Activated naive CD4-positive, alpha-beta T cell treated with anti-CD3 and anti-CD28 coated beads for 36 hours (primary cell): ENCODE results near the gene PDSS2. TPM values are rescaled to one million over a fixed set of nuclear protein-coding genes. Genes with fewer than 3 reads are reported as not detected.
"Not testable (repeated sequence)": the region's sequence is repeated elsewhere in the genome, so short reads cannot be mapped to it uniquely, and the experiment has no call there.

Experiments
- CTCF ChIA-PET: fragments of 350-600 bp; sonication (Branson Sonifier 250); formaldehyde crosslinking; loops from one replicate; lab custom pipeline; 2021; ENCODE audit warnings: antibody characterized with exemption; lab: Charles Lee
- DNase-seq: peaks from one replicate; pipeline ENCODE4 v3.0.0-alpha.2; 2020
- H3K27ac Mint-ChIP-seq: one replicate; pipeline ENCODE4 v1.8.0; 2021; ENCODE audit warnings: mild to moderate bottlenecking, mixed read lengths
- H3K27me3 Mint-ChIP-seq: one replicate; pipeline ENCODE4 v1.8.0; 2021; ENCODE audit warnings: low read depth, mixed read lengths
- H3K36me3 Mint-ChIP-seq: one replicate; pipeline ENCODE4 v1.8.0; 2021; ENCODE audit warnings: low read depth, mixed read lengths
- H3K4me1 Mint-ChIP-seq: one replicate; pipeline ENCODE4 v1.8.0; 2021; ENCODE audit warnings: low read depth, mixed read lengths
- H3K4me3 Mint-ChIP-seq: one replicate; pipeline ENCODE4 v1.8.0; 2021; ENCODE audit warnings: mild to moderate bottlenecking, moderate library complexity, mixed read lengths
- H3K9me3 Mint-ChIP-seq: one replicate; pipeline ENCODE4 v1.8.0; 2021; ENCODE audit warnings: mixed read lengths
- intact Hi-C: fragments of 100-400 bp; cut with micrococcal nuclease; formaldehyde crosslinking; loops from one replicate; pipeline ENCODE4 v1.15.1; 2023
- total RNA-seq, 2 experiments: library from RNA; stranded (reverse); gene quantifications; one replicate each; pipeline ENCODE4 v1.2.3, GENCODE V29; 2021

PDSS2 gene
- total RNA-seq, 2 experiments from 2014 or later, result 10.5 to 11.3 TPM

DNA sequence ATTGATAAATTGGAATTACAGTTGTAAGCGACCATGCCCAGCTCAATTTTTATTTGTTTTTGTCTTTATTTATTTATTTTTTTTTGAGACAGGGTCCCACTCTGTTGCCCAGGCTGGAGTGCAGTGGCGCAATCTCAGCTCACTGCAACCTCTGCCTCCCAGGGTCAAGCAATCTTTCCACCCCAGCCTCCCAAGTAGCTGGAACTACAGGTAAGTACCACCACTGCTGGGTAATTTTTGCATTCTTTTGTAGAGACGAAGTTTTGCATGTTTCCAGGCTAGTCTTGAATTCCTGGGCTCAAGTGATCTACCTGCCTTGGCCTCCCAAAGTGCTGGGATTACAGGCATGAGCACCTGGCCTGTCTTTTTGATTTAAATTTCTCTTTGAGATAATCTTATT is 323.0 kb downstream of the PDSS2 start:
- CTCF ChIA-PET, H3K9me3 Mint-ChIP-seq, H3K4me1 Mint-ChIP-seq, H3K36me3 Mint-ChIP-seq, H3K27ac Mint-ChIP-seq, H3K4me3 Mint-ChIP-seq, DNase-seq, H3K27me3 Mint-ChIP-seq, intact Hi-C loops: not testable (repeated sequence)

DNA sequence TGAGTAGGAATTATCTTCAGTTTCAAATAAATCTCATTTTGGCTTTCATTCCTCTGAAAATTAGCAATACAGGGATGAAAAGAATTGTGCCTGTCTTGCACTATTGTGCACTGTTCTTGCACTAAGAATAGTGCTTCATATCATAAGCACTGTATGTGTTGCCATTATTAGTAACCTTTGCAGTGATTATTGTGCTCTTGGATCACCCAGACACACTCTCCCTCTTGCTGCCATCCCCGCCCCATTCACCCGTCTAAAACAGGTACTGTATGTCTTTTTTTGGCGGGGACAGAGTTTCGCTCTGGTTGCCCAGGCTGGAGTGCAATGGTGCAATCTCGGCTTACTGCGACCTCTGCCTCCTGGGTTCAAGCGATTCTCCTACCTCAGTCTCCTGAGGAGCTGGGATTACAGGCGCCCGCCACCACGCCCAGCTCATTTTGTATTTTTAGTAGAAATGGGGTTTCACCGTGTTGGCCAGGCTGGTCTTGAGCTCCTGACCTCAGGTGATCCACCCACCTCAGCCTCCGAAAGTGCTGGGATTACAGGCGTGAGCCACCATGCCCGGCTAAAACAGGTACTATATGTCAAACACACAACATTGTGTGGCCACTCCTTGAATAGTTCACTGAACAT is 324.2 kb downstream of the PDSS2 start:
- H3K27ac Mint-ChIP-seq, DNase-seq, H3K4me3 Mint-ChIP-seq, H3K9me3 Mint-ChIP-seq, H3K4me1 Mint-ChIP-seq, H3K27me3 Mint-ChIP-seq, H3K36me3 Mint-ChIP-seq, intact Hi-C loops: not testable (repeated sequence)
- CTCF ChIA-PET, result interaction anchor here (0.7 kb wide), 1 partner anchor 716 kb away, joined by 3 read pairs; no protein-coding TSS in a partner anchor

GRCh38 chr6:107132330-107132954 is 326.9 kb downstream of the PDSS2 start:
- H3K4me3 Mint-ChIP-seq, result no peak overlapping the region
- H3K27me3 Mint-ChIP-seq, result no peaks in the 10 kb centered on the region
- H3K9me3 Mint-ChIP-seq, result no peaks in the 10 kb centered on the region
- H3K36me3 Mint-ChIP-seq, result no peaks in the 10 kb centered on the region
- H3K4me1 Mint-ChIP-seq, result no peaks in the 10 kb centered on the region
- intact Hi-C loops, result loop anchor here (1.0 kb wide), 1 partner anchor 543 kb away; no protein-coding TSS in a partner anchor
- CTCF ChIA-PET, result interaction anchor here (0.5 to 1.3 kb wide), 5 partner anchors 400 to 970 kb away, joined by 3 to 4 read pairs (median 3); no protein-coding TSS in a partner anchor
- DNase-seq, result peak; percentile 47
- H3K27ac Mint-ChIP-seq, result no peak overlapping the region

DNA sequence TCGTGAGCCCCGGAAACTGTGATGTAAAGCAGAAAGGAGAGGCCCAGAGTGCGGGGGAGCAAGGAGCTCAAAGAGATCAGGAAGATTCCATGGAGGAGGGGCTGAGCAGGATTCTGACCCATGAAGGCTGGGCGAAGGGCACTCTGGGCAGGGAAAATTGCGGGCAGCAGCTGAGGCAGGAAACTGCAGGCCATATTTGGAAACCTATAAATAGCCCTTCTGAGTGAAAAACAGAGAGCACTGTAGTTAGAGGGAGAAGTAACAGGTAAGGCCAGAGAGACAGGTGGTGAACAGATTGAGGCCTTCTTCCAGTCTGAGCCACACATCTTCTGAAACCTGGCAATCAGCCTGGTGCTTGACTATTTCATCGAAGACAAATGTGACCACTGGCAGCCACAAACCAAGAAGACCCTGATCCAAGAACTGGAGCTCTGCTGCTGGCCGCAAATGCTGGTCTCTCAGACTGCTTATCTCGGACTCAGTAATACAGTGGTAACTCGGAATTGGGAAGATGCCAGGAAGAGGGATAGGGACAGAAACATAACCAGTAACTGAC is 329.9 kb downstream of the PDSS2 start:
- Mint-ChIP-seq H3K9me3 (no peaks in the 10 kb centered on the region), H3K36me3 (no peaks in the 10 kb centered on the region), H3K4me3 (no peak overlapping the region), H3K27ac (no peak overlapping the region), H3K27me3 (no peaks in the 10 kb centered on the region), H3K4me1 (no peaks in the 10 kb centered on the region)
- intact Hi-C loops, result loop anchor here (5.0 kb wide), 1 partner anchor 528 kb away; no protein-coding TSS in a partner anchor
- CTCF ChIA-PET, result interaction anchor here (0.6 kb wide), 1 partner anchor 738 kb away, joined by 3 read pairs; no protein-coding TSS in a partner anchor
- no peak for DNase-seq

DNA sequence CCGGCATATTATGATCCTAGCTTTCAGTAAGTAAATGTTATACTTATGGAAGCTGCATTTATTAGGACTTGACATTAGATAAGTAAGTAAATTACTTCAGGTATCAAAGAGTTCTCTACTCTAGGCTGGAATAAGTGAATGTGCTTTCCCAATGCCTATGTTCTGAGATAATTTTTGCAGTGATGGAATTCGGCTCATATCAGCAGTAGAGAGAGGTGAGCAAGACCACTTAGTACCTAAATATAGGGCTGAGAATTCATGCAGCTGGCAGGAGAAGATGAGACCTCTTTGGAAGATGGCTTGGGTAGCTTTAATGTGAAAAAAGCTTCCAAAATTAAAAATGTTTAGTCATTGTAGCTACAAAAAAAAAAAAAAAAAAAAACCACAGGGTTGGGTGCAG is 330.8 kb downstream of the PDSS2 start:
- no peaks in the 10 kb centered on the region for H3K36me3 Mint-ChIP-seq
- no peaks in the 10 kb centered on the region for H3K9me3 Mint-ChIP-seq
- no peak overlapping the region for H3K4me3 Mint-ChIP-seq
- DNase-seq, result no peak
- CTCF ChIA-PET, result interaction anchor here (0.6 kb wide), 1 partner anchor 739 kb away, joined by 3 read pairs; no protein-coding TSS in a partner anchor
- intact Hi-C loops, result loop anchor here (5.0 kb wide), 1 partner anchor 529 kb away; no protein-coding TSS in a partner anchor
- H3K4me1 Mint-ChIP-seq, result no peaks in the 10 kb centered on the region
- H3K27ac Mint-ChIP-seq, result no peak overlapping the region
- H3K27me3 Mint-ChIP-seq, result no peaks in the 10 kb centered on the region

GRCh38 chr6:107128175-107128574 is 331.2 kb downstream of the PDSS2 start:
- CTCF ChIA-PET, result no interaction called here
- no peaks in the 10 kb centered on the region for H3K27me3 Mint-ChIP-seq

GRCh38 chr6:107125771-107126170 is 333.6 kb downstream of the PDSS2 start:
- Mint-ChIP-seq H3K4me1 (no peaks in the 10 kb centered on the region), H3K36me3 (no peaks in the 10 kb centered on the region)
- intact Hi-C loops, result loop anchor here (5.0 kb wide), 1 partner anchor 532 kb away; no protein-coding TSS in a partner anchor

More at GRCh38 chr6:107128175-107128574, 331.2 kb downstream of the PDSS2 start:
- Mint-ChIP-seq H3K4me1 (no peaks in the 10 kb centered on the region), H3K36me3 (no peaks in the 10 kb centered on the region), H3K4me3 (no peak overlapping the region), H3K27ac (no peak overlapping the region), H3K9me3 (no peaks in the 10 kb centered on the region)
- intact Hi-C loops, result loop anchor here (5.0 kb wide), 1 partner anchor 529 kb away; no protein-coding TSS in a partner anchor
- no peak for DNase-seq

GRCh38 chr6:107124934-107125348 is 334.4 kb downstream of the PDSS2 start:
- H3K27me3 Mint-ChIP-seq, result no peaks in the 10 kb centered on the region
- no peaks in the 10 kb centered on the region for H3K9me3 Mint-ChIP-seq
- CTCF ChIA-PET, result no interaction called here
- intact Hi-C loops, result loop anchor here (5.0 kb wide), 1 partner anchor 532 kb away; no protein-coding TSS in a partner anchor
- H3K27ac Mint-ChIP-seq, result no peak overlapping the region
- no peak overlapping the region for H3K4me3 Mint-ChIP-seq
- DNase-seq, result no peak
- no peaks in the 10 kb centered on the region for H3K4me1 Mint-ChIP-seq
- H3K36me3 Mint-ChIP-seq, result no peaks in the 10 kb centered on the region

More at GRCh38 chr6:107125771-107126170, 333.6 kb downstream of the PDSS2 start:
- CTCF ChIA-PET, result interaction anchor here (1.4 kb wide), 1 partner anchor 12 kb away, joined by 7 read pairs; no protein-coding TSS in a partner anchor
- Mint-ChIP-seq H3K4me3 (no peak overlapping the region), H3K9me3 (no peaks in the 10 kb centered on the region), H3K27ac (no peak overlapping the region), H3K27me3 (no peaks in the 10 kb centered on the region)
- DNase-seq, result no peak

DNA sequence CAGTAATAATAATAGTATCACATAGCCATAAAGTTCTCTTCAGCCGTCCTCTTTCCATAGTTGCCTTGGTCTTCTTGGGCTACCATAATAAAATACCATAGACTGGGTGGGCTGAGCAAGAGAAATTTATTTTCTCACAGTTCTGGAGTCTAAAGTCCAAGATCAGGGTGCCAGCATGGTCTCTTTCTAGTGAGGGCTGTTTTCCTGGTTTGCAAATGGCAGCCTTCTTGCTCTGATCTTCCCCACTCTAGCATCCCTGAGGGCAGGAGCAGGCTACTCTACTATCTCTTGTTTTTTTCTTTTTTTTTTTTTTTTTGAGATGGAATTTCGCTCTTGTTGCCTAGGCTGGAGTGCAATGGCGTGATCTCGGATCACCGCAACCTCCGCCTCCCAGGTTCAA is 335.9 kb downstream of the PDSS2 start:
- Mint-ChIP-seq H3K36me3 (no peaks in the 10 kb centered on the region), H3K4me3 (no peak overlapping the region), H3K4me1 (no peaks in the 10 kb centered on the region), H3K27me3 (no peaks in the 10 kb centered on the region), H3K27ac (no peak overlapping the region), H3K9me3 (no peaks in the 10 kb centered on the region)
- intact Hi-C loops, result no loop called here
- DNase-seq, result no peak
- CTCF ChIA-PET, result no interaction called here

DNA sequence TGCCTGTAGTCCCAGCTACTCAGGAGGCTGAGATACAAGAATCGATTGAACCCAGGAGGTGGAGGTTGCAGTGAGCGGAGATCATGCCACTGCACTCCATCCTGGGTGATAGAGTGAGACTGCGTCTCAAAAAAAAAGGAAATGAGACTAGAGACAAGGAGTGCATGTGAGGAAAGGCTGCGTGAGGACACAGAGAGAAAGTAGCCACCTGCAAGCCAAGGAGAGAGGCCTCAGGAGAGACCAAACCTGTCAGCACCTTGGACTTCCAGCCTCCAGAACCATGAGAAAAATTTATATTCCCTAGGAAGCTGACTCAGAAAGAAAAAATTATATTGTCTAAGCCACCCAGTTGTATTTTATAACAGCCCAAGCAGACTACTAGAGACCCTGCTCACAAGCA is 336.6 kb downstream of the PDSS2 start:
- DNase-seq, result no peak
- Mint-ChIP-seq H3K27me3 (no peaks in the 10 kb centered on the region), H3K9me3 (no peaks in the 10 kb centered on the region), H3K4me3 (no peak overlapping the region), H3K36me3 (no peaks in the 10 kb centered on the region), H3K4me1 (no peaks in the 10 kb centered on the region), H3K27ac (no peak overlapping the region)
- intact Hi-C loops, result no loop called here
- CTCF ChIA-PET, result no interaction called here

DNA sequence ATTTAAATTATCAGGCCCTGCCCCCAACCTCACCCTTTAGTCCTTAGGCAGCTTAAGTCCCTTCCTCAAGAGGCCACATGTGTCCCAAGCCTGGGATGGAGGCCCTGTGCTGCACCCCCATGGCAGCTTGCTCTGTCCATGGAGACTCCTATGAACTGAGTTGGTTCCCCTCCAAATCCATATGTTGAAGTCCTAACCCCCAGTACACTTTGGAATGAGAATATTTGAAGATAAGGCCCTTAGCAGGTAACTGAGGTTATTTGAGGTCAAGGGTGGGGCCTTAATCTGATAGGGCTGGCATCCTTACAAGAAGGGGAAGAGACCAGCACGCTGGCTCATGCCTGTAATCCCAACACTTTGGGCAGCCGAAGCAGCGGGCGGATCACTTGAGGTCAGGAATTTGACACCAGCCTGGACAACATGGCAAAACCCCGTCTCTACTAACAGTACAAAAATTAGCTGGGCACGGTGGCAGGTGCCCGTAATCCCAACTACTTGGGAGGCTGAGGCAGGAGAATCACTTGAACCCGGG is 337.3 kb downstream of the PDSS2 start:
- CTCF ChIA-PET, result no interaction called here
- H3K4me1 Mint-ChIP-seq, result no peaks in the 10 kb centered on the region

DNA sequence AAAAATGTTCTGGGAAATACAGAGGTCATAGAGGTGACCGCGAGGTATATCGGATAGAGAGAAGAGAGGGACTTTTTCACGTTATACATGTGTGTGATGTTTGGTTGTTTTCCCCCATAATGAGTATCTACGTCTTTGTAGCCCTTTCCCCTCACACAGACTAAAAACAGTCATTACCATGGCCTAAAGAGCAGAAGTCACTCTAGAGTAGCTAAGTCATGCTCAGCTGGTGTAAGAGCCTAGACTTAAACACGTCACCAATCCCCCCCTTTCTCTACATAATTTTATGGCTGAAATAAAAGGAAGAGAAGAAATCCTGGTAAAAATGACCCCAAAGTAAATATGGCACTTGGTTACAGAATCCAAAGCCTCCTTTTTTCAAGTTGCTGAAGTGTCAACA is 338.1 kb downstream of the PDSS2 start:
- intact Hi-C loops, result no loop called here
- H3K27ac Mint-ChIP-seq, result no peak overlapping the region
- H3K36me3 Mint-ChIP-seq, result no peaks in the 10 kb centered on the region
- H3K27me3 Mint-ChIP-seq, result peaks cover 7% of the 10 kb centered on the region
- no peaks in the 10 kb centered on the region for H3K9me3 Mint-ChIP-seq
- CTCF ChIA-PET, result interaction anchor here (0.6 kb wide), 1 partner anchor 21 kb away, joined by 5 read pairs; no protein-coding TSS in a partner anchor
- H3K4me1 Mint-ChIP-seq, result peaks cover 5% of the 10 kb centered on the region
- H3K4me3 Mint-ChIP-seq, result no peak overlapping the region
- DNase-seq, result no peak

More for the DNA sequence above, 337.3 kb downstream of the PDSS2 start:
- H3K36me3 Mint-ChIP-seq, result no peaks in the 10 kb centered on the region
- H3K4me3 Mint-ChIP-seq, result no peak overlapping the region
- no peak overlapping the region for H3K27ac Mint-ChIP-seq
- intact Hi-C loops, result no loop called here
- DNase-seq, result no peak
- peaks cover under 1% of the 10 kb centered on the region for H3K27me3 Mint-ChIP-seq
- H3K9me3 Mint-ChIP-seq, result no peaks in the 10 kb centered on the region
